ENCODE data around the gene GPR161.
A peak's percentile ranks its signal among the peaks of the same experiment; 100 is the strongest.

GPR161 gene

GRCh38 chr1:168088511-168089325 lies 48.0 kb downstream of the GPR161 start:
- H3K4me3 ChIP-seq (ENCODE audit: low read depth, low read length): no peak overlapping the region
- no peak for DNase-seq (ENCODE audit: low read depth)
- TF ChIP-seq CTCF (conservative IDR thresholded peaks at IDR 0.05; ENCODE audit: low read depth, low read length): no peak

DNA sequence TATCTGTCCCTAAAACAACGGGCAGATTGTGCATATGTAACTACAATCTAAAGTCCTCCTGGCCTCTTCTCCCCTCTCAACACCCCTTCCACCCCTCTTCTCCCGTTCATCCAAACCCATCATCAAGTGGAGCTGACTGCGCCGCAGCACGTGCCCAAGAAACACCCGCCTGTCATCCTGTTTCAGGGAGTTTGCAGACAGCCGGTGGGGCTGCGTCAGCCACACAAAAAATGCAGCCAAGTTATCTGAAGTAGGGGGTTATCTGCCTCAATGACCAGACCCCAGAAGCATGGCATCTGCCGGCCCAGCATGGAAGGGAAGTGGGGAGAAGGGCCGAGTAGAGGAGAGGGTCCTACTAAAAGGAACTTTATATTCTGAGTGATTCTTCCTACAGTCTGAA lies 49.0 kb downstream of the GPR161 start:
- no peak overlapping the region for H3K4me3 ChIP-seq (ENCODE audit: low read depth, low read length)
- TF ChIP-seq CTCF (conservative IDR thresholded peaks at IDR 0.05; ENCODE audit: low read depth, low read length): no peak
- no peak for DNase-seq (ENCODE audit: low read depth)

DNA sequence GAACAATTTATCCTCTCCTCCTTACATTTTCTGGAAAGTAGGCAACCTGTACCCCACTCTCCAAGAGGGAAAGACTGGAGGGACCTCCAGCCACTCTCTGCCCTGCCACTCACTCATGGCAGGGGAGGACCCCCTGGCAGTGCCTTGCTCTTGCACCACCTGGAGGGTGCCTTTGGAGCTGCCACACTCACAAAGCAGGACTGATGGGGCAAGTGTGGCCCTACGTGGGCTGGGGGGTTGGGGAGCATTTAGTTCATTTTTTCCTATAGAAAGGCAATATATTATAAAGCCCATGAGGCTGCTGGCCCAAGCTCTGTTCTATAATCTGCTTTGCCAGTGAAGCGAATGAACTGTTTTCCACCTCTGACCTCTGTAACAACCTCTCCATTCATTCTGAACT lies 50.3 kb downstream of the GPR161 start:
- H3K4me3 ChIP-seq (ENCODE audit: low read depth, low read length): no peak overlapping the region
- TF ChIP-seq CTCF (conservative IDR thresholded peaks at IDR 0.05; ENCODE audit: low read depth, low read length): no peak
- no peak for DNase-seq (ENCODE audit: low read depth)

- DNase-seq (ENCODE audit: low read depth): no peak
- TF ChIP-seq CTCF (conservative IDR thresholded peaks at IDR 0.05; ENCODE audit: low read depth, low read length): no peak
- H3K4me3 ChIP-seq (ENCODE audit: low read depth, low read length): no peak overlapping the region
Observed at GRCh38 chr1:168085401-168085872, 51.3 kb downstream of the GPR161 start.

GRCh38 chr1:168084396-168085231 lies 52.1 kb downstream of the GPR161 start:
- DNase-seq (ENCODE audit: low read depth): peak; percentile 66
- peak; percentile 93 for TF ChIP-seq CTCF (conservative IDR thresholded peaks at IDR 0.05; ENCODE audit: low read depth, low read length)
- H3K4me3 ChIP-seq (ENCODE audit: low read depth, low read length): no peak overlapping the region

DNA sequence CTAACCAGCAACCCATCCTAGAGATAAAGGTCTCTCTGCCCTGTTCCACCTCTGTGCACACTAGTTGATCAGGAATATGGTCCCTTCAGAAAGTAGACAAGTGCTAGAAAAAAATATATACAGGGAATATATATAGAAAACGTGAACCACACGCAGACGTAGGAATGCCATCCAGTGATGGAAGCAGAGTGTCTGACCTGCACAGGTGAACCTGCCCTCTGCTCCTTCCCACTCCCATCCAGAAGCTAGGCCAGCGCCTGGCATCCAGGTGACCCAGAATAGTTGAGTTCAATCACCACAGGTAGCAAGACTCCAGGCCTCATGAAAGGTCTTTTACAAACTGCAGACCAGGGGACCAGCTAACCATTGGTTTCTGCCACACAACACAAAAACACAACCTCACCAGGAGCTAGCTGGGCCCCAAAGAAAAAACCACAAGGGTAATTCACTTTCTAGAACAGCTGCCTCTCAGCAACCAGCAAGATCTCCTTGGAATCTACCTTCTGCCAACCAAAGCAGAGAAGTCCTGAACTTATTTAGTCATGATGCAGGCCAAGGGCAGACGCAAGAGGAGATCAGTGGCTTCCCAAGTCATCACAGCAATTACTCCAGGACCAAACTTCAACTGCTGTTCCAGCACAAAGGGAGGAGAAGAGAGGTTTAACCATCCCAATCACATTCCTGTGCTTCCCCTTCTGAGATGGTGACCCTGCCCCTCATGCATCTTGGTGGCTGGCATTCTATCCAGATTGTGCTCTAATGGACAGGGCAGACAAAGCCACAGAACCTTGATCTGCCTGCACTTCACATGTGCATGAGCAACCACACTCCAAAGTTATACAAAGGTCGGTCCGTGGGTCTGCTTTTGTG lies 53.0 kb downstream of the GPR161 start:
- no peak for TF ChIP-seq CTCF (conservative IDR thresholded peaks at IDR 0.05; ENCODE audit: low read depth, low read length)
- no peak for DNase-seq (ENCODE audit: low read depth)

More for the DNA sequence above, 53.0 kb downstream of the GPR161 start:
- no peak overlapping the region for H3K4me3 ChIP-seq (ENCODE audit: low read depth, low read length)
